DOHH2 (cell line): ENCODE data around the gene PPAT.

Experiments
- EZH2phosphoT487 ChIP-seq: fragments of 200-600 bp; sonication (generic); IDR thresholded peaks from 2 replicates; pipeline ENCODE4 v1.6.1; 2017; ENCODE audit warnings: borderline replicate concordance, mild to moderate bottlenecking, antibody characterized with exemption, low read length, moderate library complexity, mixed read lengths
- TF ChIP-seq, protein P1 (sequence below): fragments of 200-600 bp; sonication (generic); IDR thresholded peaks from one replicate; pipeline ENCODE4 v1.5.1; 2014; ENCODE audit warnings: antibody characterized with exemption, mild to moderate bottlenecking, low read depth, low read length; ENCODE audit not compliant: poor library complexity, severe bottlenecking

DNA sequence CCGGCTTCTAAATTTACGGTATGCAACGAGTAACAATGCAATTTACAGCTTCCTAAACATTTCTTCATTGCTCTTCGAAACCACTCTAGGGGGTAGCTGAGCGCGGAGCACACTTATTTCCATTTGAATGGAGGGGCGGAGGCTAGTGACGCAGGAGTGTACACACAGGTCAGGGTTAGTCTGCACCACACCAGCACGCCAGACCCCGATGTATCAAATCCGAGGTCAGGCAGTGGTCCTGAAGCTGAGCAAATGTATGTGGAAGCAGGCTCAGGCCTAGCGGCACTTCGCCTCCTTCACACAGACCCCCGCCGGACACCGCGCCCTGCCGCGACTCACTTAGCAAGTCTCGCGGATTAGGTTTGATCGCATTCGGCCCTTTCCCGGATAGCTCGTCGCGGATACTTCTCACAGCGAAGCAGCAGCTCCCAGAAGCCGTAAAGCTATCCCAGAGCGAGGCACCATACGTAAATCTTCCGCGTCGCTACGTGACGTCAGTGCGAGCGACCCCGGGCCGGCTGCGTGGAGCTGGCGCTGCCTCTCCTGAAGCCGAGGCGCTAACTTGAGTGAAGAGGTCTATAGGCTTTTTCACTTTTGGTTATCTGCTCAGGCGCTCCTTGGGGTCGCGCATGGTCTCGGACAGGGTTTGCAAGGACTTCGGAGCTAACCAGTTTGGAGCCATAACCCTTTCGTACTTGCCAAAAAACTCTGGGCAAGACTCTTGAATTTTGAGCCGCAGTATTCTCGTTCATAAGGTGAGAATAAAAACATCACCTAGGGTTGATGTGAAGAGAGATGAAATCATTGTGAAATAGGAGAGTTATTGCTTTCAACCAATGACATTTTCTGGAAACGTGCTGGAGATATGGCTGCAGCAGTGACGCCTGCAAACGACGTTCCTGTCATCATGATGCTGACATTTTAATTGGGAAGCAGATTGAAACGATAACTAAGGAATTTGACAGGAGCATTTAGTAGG, 48.1 kb downstream of the PPAT start, which contains the start of gene AASDH:
- TF ChIP-seq, protein P1, sequence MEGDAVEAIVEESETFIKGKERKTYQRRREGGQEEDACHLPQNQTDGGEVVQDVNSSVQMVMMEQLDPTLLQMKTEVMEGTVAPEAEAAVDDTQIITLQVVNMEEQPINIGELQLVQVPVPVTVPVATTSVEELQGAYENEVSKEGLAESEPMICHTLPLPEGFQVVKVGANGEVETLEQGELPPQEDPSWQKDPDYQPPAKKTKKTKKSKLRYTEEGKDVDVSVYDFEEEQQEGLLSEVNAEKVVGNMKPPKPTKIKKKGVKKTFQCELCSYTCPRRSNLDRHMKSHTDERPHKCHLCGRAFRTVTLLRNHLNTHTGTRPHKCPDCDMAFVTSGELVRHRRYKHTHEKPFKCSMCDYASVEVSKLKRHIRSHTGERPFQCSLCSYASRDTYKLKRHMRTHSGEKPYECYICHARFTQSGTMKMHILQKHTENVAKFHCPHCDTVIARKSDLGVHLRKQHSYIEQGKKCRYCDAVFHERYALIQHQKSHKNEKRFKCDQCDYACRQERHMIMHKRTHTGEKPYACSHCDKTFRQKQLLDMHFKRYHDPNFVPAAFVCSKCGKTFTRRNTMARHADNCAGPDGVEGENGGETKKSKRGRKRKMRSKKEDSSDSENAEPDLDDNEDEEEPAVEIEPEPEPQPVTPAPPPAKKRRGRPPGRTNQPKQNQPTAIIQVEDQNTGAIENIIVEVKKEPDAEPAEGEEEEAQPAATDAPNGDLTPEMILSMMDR = no peak
- TF ChIP-seq EZH2phosphoT487 = no peak
